Measurements from ENCODE around the gene TXNDC8.
A peak's percentile ranks its signal among the peaks of the same experiment; 100 is the strongest.
"Not testable (repeated sequence)": the region's sequence is repeated elsewhere in the genome, so short reads cannot be mapped to it uniquely, and the experiment has no call there.

Gene TXNDC8

DNA sequence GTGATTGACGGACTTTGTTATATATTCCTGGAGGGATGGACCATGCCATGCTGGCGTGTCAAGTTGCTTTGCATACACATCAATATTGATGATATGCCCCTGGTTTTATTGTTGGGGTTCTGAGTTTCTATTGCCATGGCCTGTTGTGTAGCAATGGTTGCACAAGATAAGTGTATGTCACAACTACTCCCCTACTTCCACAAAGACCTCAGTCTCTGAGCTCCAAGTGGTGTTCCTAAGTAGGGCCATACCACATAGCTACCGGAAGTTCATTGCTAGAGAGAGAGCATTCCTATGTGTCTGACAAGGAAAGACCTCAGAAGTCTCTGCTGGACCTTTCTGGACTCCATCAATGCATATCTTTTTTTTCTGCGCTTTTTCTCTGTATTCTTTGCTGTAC is 19.8 kb downstream of the TXNDC8 start:
- no peak overlapping the region for H3K4me3 ChIP-seq (ENCODE audit: low read depth in 1 of 2, low read length in 2 of 2)
- ATAC-seq (ENCODE audit: insufficient read depth, low read depth), result no peak
- H3K4me1 ChIP-seq (ENCODE audit: insufficient read depth, low read length), result peaks cover 3% of the 10 kb centered on the region; the same call in 1 of the 2 replicates
- no peak overlapping the region for H2AFZ ChIP-seq (ENCODE audit: low read depth, low read length)
- H3K79me2 ChIP-seq (ENCODE audit: insufficient read depth, low read length), result no peaks in the 10 kb centered on the region
- no peaks in the 10 kb centered on the region for H3K27me3 ChIP-seq (ENCODE audit: insufficient read depth, low read length, poor library complexity)
- H3K36me3 ChIP-seq (ENCODE audit: insufficient read depth, low read length), result no peaks in the 10 kb centered on the region
- no peak overlapping the region for H3K4me2 ChIP-seq (ENCODE audit: insufficient read depth, low read length)
- no peaks in the 10 kb centered on the region for H3K9me3 ChIP-seq (ENCODE audit: insufficient read depth, low read length, severe bottlenecking)
- no peaks in the 10 kb centered on the region for H4K20me1 ChIP-seq (ENCODE audit: insufficient read depth, low read length)
- H3K27ac ChIP-seq (ENCODE audit: low read length), result no peak overlapping the region
- no peak for TF ChIP-seq CTCF (IDR thresholded peaks at IDR 0.05; ENCODE audit: borderline replicate concordance, extremely low read depth, low read length, poor library complexity, severe bottlenecking)
- no peak for DNase-seq
- no peak overlapping the region for H3K9ac ChIP-seq (ENCODE audit: low read depth, low read length)

DNA sequence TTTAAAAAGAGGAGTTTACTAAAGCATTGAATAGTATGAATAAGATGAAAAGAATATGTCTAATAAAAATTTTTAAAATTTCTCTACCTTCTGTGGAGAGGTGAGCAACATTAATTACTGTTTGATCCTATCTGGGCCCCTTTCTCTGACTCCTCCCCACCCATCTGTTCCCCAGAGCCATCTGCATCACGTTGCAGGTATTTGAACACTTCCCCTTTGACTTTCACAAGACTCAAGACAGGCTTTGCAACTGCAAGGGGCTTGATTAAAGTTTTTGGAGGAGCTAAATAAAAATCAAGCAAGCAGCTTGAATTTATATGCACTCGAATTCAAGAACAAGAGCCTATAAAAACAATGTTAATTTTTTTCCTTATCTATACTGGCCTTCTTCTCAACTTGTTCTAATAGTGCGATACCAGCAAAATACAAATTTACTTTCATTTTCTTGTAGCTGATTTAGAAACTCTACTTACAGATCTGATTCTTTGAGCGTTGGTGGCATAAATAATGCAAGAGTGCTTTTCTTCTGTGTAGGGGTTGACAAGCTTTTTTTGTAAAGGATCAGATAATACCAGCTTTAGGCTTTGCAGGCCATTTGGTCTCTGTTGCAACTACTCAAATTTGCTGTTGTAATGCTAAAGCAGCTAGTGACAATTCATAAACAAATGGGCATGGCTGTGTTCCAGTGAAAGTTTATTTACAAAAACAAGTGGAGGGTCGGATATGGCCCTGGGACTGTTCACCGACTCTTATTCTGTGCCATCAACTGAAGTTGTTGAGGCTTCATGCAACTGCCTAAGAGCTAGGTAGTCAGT is 21.2 kb downstream of the TXNDC8 start:
- H3K27me3 ChIP-seq (ENCODE audit: insufficient read depth, low read length, poor library complexity), result no peaks in the 10 kb centered on the region
- H3K9ac ChIP-seq (ENCODE audit: low read depth, low read length), result no peak overlapping the region
- no peaks in the 10 kb centered on the region for H3K36me3 ChIP-seq (ENCODE audit: insufficient read depth, low read length)
- peaks cover 6% of the 10 kb centered on the region for H3K9me3 ChIP-seq (ENCODE audit: insufficient read depth, low read length, severe bottlenecking)
- H3K79me2 ChIP-seq (ENCODE audit: insufficient read depth, low read length), result no peaks in the 10 kb centered on the region
- H3K4me3 ChIP-seq (ENCODE audit: low read depth in 1 of 2, low read length in 2 of 2), result no peak overlapping the region
- no peaks in the 10 kb centered on the region for H4K20me1 ChIP-seq (ENCODE audit: insufficient read depth, low read length)
- no peak overlapping the region for H2AFZ ChIP-seq (ENCODE audit: low read depth, low read length)
- H3K4me2 ChIP-seq (ENCODE audit: insufficient read depth, low read length), result no peak overlapping the region
- no peak for ATAC-seq (ENCODE audit: insufficient read depth, low read depth)
- peaks cover 3% of the 10 kb centered on the region; the same call in 1 of the 2 replicates for H3K4me1 ChIP-seq (ENCODE audit: insufficient read depth, low read length)
- DNase-seq, result no peak
- no peak for TF ChIP-seq CTCF (IDR thresholded peaks at IDR 0.05; ENCODE audit: borderline replicate concordance, extremely low read depth, low read length, poor library complexity, severe bottlenecking)
- no peak for TF ChIP-seq EZH2 (IDR thresholded peaks at IDR 0.05; ENCODE audit: borderline replicate concordance, low read depth, low read length, severe bottlenecking)
- H3K27ac ChIP-seq (ENCODE audit: low read length), result no peak overlapping the region

DNA sequence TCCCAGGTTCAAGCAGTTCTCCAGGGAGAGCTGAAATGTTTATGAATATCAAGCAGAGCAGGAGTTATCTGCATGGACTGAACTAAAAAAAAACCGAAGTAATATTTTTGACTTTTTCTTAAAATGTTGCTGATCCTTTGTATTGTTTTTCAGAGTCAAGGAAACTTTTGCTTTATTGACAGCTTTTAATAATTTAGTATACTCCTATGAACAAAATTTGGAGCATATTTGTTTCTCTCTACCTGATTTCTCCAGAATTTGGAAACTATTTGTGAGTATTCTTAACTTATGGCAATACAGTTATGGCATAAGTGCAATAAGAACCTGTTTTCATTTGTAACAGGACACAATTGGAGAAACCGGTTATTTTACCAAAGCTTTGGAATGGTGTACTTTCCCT is 25.7 kb downstream of the TXNDC8 start:
- H3K4me3 ChIP-seq (ENCODE audit: low read depth in 1 of 2, low read length in 2 of 2), result not testable (repeated sequence)

DNA sequence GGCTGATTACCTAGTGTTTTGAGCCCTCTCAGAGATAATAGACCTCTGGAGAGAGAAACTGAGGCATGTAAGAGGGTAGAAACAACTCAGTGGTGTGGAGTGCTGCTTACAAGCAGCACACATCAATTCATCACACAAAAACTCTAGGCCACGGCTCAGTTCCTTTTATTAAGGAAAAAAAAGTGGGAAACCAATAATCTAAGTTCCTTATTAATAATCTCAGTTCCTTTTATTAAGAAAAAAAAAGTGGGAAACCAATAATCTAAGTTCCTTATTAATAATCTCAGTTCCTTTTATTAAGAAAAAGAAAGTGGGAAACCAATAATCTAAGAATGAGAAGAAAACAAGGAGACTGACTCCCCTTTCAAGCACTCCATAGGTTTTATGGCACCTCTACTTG is 28.0 kb downstream of the TXNDC8 start:
- peak overlapping the region; percentile 87 for H3K27ac ChIP-seq (ENCODE audit: low read length)
- H3K36me3 ChIP-seq (ENCODE audit: insufficient read depth, low read length), result no peaks in the 10 kb centered on the region
- no peak overlapping the region for H3K9ac ChIP-seq (ENCODE audit: low read depth, low read length)
- TF ChIP-seq EZH2 (IDR thresholded peaks at IDR 0.05; ENCODE audit: borderline replicate concordance, low read depth, low read length, severe bottlenecking) (no peak), CTCF (IDR thresholded peaks at IDR 0.05; ENCODE audit: borderline replicate concordance, extremely low read depth, low read length, poor library complexity, severe bottlenecking) (no peak)
- H3K27me3 ChIP-seq (ENCODE audit: insufficient read depth, low read length, poor library complexity), result no peaks in the 10 kb centered on the region
- no peak overlapping the region for H3K4me3 ChIP-seq (ENCODE audit: low read depth in 1 of 2, low read length in 2 of 2)
- H3K4me2 ChIP-seq (ENCODE audit: insufficient read depth, low read length), result no peak overlapping the region
- H3K79me2 ChIP-seq (ENCODE audit: insufficient read depth, low read length), result no peaks in the 10 kb centered on the region
- H3K4me1 ChIP-seq (ENCODE audit: insufficient read depth, low read length), result peaks cover 24% of the 10 kb centered on the region
- ATAC-seq (ENCODE audit: insufficient read depth, low read depth) (no peak), DNase-seq (no peak)
- no peaks in the 10 kb centered on the region for H4K20me1 ChIP-seq (ENCODE audit: insufficient read depth, low read length)
- peaks cover 6% of the 10 kb centered on the region for H3K9me3 ChIP-seq (ENCODE audit: insufficient read depth, low read length, severe bottlenecking)
- H2AFZ ChIP-seq (ENCODE audit: low read depth, low read length), result no peak overlapping the region

More for the DNA sequence above, 25.7 kb downstream of the TXNDC8 start:
- H3K9me3 ChIP-seq (ENCODE audit: insufficient read depth, low read length, severe bottlenecking); H3K36me3 ChIP-seq (ENCODE audit: insufficient read depth, low read length); H3K27ac ChIP-seq (ENCODE audit: low read length); H3K27me3 ChIP-seq (ENCODE audit: insufficient read depth, low read length, poor library complexity); H3K4me2 ChIP-seq (ENCODE audit: insufficient read depth, low read length); H2AFZ ChIP-seq (ENCODE audit: low read depth, low read length); ATAC-seq (ENCODE audit: insufficient read depth, low read depth); DNase-seq; H3K79me2 ChIP-seq (ENCODE audit: insufficient read depth, low read length); H4K20me1 ChIP-seq (ENCODE audit: insufficient read depth, low read length); H3K9ac ChIP-seq (ENCODE audit: low read depth, low read length): not testable (repeated sequence)
- H3K4me1 ChIP-seq (ENCODE audit: insufficient read depth, low read length), result peaks cover 28% of the 10 kb centered on the region
